ENCODE results near the gene TRMT11. TPM values are rescaled to one million over a fixed set of nuclear protein-coding genes. Genes with fewer than 3 reads are reported as not detected.

Gene TRMT11
- total RNA-seq, 4 donors from 2014 or later: 21.5 to 69.2 (median 47.8) TPM

GRCh38 chr6:126083875-126084274, 97.5 kb downstream of the TRMT11 start:
- no peaks in the 10 kb centered on the region for H3K27me3 ChIP-seq
- intact Hi-C loops (cut with DNase I; ENCODE audit: low total_unique reads): no loop called here
- H3K4me1 ChIP-seq: peaks cover 0 to 12% of the 10 kb centered on the region in 2 donors
- no peaks in the 10 kb centered on the region for H3K9me3 ChIP-seq
- no peaks in the 10 kb centered on the region for H3K36me3 ChIP-seq
- TF ChIP-seq CTCF (IDR thresholded peaks at IDR 0.05) (no peak), POLR2A (IDR thresholded peaks at IDR 0.05) (no peak)
- no peak overlapping the region for H3K27ac ChIP-seq
- no peak for DNase-seq
- no peak overlapping the region for H3K4me3 ChIP-seq

DNA sequence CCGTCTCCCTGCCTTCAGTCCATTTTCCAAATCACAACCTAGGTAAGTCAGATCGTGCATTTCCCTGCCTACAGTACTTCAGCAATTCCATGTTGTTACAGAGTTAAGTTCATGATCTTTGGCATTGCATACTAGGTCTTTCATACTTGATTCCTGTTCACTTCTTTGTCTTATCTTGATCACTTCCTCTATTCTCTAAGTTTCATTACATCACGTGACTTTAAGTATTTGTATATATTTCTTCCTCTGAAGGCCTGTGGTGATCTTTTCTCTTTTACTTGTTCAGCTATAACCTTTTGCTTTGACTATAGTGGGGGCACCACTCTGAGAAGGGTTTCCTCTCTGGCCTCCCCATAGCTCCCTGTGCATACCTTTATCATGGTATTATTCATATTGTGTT, 100.2 kb downstream of the TRMT11 start:
- Histone ChIP-seq H3K9me3 (no peaks in the 10 kb centered on the region), H3K36me3 (no peaks in the 10 kb centered on the region), H3K4me3 (no peak overlapping the region), H3K27ac (peak overlapping the region; percentile 71 to 82), H3K27me3 (no peaks in the 10 kb centered on the region), H3K4me1 (peaks cover 0 to 12% of the 10 kb centered on the region in 2 donors)
- no peak for TF ChIP-seq POLR2A (IDR thresholded peaks at IDR 0.05)
- no peak for TF ChIP-seq CTCF (IDR thresholded peaks at IDR 0.05)
- no peak for DNase-seq
- intact Hi-C loops (cut with DNase I; ENCODE audit: low total_unique reads): no loop called here

Small RNA genes within 50 kb of the gene (small RNA-seq; reads per million reads assigned to genes)
- gene RNA5SP216: not detected

Other genes with a start within 250 kb of the TRMT11 start
- gene HEY2, start 236.9 kb upstream of the TRMT11 start, total RNA-seq: 1 to 10 TPM in 3 of 4 donors, under 1 TPM in 1; under 0.01 to 9.3 (median 6.9) TPM
- 10 to 100 TPM; 17.9 to 72.8 (median 40.6) TPM for gene NCOA7, start 195.6 kb upstream of the TRMT11 start, total RNA-seq
- gene HINT3, start 29.8 kb upstream of the TRMT11 start, total RNA-seq: 10 to 100 TPM; 13.1 to 49.3 (median 23.1) TPM